Daoy (cell line): ENCODE measurements around the gene TSC22D1. TPM values are rescaled to one million over a fixed set of nuclear protein-coding genes. Genes with fewer than 3 reads are reported as not detected.
"Not testable (repeated sequence)": the region's sequence is repeated elsewhere in the genome, so short reads cannot be mapped to it uniquely, and the experiment has no call there.

Experiments used
- DNase-seq: peaks from one replicate; pipeline ENCODE4 v3.0.0-alpha.2; 2015; ENCODE audit warnings: low read depth
- total RNA-seq: library from RNA; depleted of rRNA; stranded (reverse); fragments of >200 nt; shearing (Covaris generic); gene quantifications from 2 replicates; pipeline ENCODE4 v1.2.3, GENCODE V29; 2014

TSC22D1 gene
- total RNA-seq, 1 experiment from 2014 or later, result 73.0 TPM

GRCh38 chr13:44506251-44506650 is 69.9 kb downstream of the TSC22D1 start:
- DNase-seq, result no peak

- no peak for DNase-seq
These were observed 72.0 kb downstream of the TSC22D1 start for GRCh38 chr13:44504116-44504515.

- DNase-seq, result no peak
These were observed 77.2 kb downstream of the TSC22D1 start for GRCh38 chr13:44498969-44499368.

GRCh38 chr13:44498502-44498901 is 77.6 kb downstream of the TSC22D1 start:
- no peak for DNase-seq

- no peak for DNase-seq
These were observed 78.3 kb downstream of the TSC22D1 start for GRCh38 chr13:44497801-44498200.

GRCh38 chr13:44493213-44493812 is 82.8 kb downstream of the TSC22D1 start:
- DNase-seq, result no peak

GRCh38 chr13:44489751-44490150 is 86.4 kb downstream of the TSC22D1 start:
- no peak for DNase-seq

- no peak for DNase-seq
These were observed 88.1 kb downstream of the TSC22D1 start for GRCh38 chr13:44487989-44488388.

- no peak for DNase-seq
These were observed 91.5 kb downstream of the TSC22D1 start for GRCh38 chr13:44484562-44485138.

- no peak for DNase-seq
These were observed 101.8 kb downstream of the TSC22D1 start for GRCh38 chr13:44474122-44474910.

GRCh38 chr13:44471686-44472085 is 104.4 kb downstream of the TSC22D1 start:
- DNase-seq, result peak; percentile 17

- DNase-seq, result peak; percentile 5
These were observed 105.2 kb downstream of the TSC22D1 start for GRCh38 chr13:44470638-44471562.

- no peak for DNase-seq
These were observed 107.3 kb downstream of the TSC22D1 start for GRCh38 chr13:44468874-44469273.

- peak; percentile 5 for DNase-seq
These were observed 110.8 kb downstream of the TSC22D1 start for GRCh38 chr13:44465318-44465717.

- DNase-seq, result no peak
These were observed 111.7 kb downstream of the TSC22D1 start for GRCh38 chr13:44464471-44464870.

GRCh38 chr13:44463759-44464158 is 112.4 kb downstream of the TSC22D1 start:
- DNase-seq, result no peak

- DNase-seq, result no peak
These were observed 116.5 kb downstream of the TSC22D1 start for GRCh38 chr13:44459674-44460073.

GRCh38 chr13:44458313-44458975 is 117.7 kb downstream of the TSC22D1 start:
- DNase-seq, result no peak

GRCh38 chr13:44456212-44456611 is 119.9 kb downstream of the TSC22D1 start:
- DNase-seq, result not testable (repeated sequence)

- DNase-seq, result no peak
These were observed 120.4 kb downstream of the TSC22D1 start for GRCh38 chr13:44455769-44456168.

GRCh38 chr13:44453881-44454280 is 122.2 kb downstream of the TSC22D1 start:
- no peak for DNase-seq
